NCI-H2029 treated with DMSO at 0.1 percent for 48 hours (cell line): ENCODE results near the gene SLC50A1.
"Not testable (repeated sequence)": the region's sequence is repeated elsewhere in the genome, so short reads cannot be mapped to it uniquely, and the experiment has no call there.

Experiments
- DNase-seq: peaks from one replicate; lab custom pipeline; 2025; lab: John Stamatoyannopoulos, UW

Gene SLC50A1

GRCh38 chr1:155134880-155135414 is 705 bp upstream of the SLC50A1 start:
- peak; percentile 26 for DNase-seq

DNA sequence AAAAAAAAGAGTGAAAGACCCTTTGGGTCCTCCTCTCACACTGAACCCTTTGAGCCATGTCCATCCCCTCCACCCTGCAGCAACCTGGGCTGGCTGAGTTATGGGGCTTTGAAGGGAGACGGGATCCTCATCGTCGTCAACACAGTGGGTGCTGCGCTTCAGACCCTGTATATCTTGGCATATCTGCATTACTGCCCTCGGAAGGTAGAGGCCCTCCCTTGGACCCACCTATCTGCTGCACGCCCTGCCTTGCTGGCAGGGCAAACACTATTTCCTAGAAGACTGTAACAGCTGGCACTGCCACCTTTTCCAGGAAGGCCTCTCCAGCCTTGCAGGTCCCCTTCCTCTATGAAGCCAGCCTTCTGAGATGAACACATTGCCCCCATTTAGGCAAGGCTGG is 1.1 kb downstream of the SLC50A1 start:
- DNase-seq = no peak

GRCh38 chr1:155137154-155137949 is 1.7 kb downstream of the SLC50A1 start:
- no peak for DNase-seq

GRCh38 chr1:155139895-155140629 is 4.4 kb downstream of the SLC50A1 start, which contains the start of gene DPM3:
Gene DPM3 (minus strand): TSS chr1:155140531. CDS start chr1:155140240, 291 bp downstream.
- DNase-seq = peak; percentile 22

- DNase-seq = no peak
Observed at GRCh38 chr1:155140630-155140953, 4.9 kb downstream of the SLC50A1 start.

DNA sequence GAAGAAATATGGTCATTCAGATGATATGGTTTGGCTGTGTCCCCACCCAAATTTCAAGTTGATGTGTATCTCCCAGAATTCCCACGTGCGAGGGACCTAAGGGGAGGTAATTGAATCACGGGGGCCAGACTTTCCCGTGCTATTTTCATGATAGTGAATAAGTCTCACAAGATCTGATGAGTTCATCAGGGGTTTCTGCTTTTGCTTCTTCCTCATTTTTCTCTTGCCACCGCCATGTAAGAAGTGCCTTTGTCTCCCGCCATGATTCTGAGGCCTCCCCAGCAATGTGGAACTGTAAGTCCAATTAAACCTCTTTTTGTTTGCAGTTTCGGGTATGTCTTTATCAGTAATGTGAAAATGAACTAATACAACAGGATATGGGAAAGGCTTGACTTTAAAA is 6.1 kb downstream of the SLC50A1 start:
- DNase-seq = no peak

GRCh38 chr1:155145491-155145890 is 9.8 kb downstream of the SLC50A1 start:
- no peak for DNase-seq

- not testable (repeated sequence) for DNase-seq
Observed at GRCh38 chr1:155155996-155156643, 20.5 kb downstream of the SLC50A1 start.

DNA sequence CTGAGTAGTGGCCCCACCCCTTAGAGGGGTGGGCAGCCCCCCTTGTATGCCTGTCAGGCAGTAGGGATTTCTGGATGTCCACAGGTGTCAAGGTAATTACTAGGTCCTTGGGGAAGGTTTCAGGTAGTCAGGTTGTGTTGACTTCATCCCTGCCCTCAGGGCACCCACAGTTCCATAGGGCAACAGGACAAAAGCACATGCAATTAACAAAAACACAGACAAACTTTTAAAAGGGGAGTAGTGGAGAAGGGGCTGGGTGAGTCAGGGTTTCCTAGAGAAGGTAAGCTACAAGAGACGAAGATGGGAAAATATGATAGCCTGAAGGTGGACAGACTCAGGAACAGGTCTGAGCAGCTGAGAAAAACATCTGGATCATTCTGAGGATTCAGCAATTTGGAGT is 23.3 kb downstream of the SLC50A1 start:
- DNase-seq = no peak

GRCh38 chr1:155160128-155160527 is 24.5 kb downstream of the SLC50A1 start:
- DNase-seq = no peak

DNA sequence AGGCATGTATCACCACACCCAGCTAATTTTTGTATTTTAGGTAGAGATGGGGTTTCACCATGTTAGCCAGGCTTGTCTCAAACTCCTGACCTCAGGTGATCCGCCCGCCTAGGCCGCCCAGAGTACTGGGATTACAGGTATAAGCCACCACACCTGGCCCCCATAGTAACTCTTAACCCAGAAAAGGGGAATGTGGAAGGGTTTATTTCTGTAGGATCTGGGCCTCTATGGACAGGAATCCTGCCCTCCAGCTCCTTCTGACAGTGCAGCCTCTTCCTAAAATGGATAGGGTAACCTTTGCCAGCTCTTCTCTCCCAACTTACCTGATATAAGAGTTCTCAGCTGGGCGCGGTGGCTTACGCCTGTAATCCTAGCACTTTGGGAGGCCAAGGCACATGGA is 27.0 kb downstream of the SLC50A1 start:
- DNase-seq = not testable (repeated sequence)

DNA sequence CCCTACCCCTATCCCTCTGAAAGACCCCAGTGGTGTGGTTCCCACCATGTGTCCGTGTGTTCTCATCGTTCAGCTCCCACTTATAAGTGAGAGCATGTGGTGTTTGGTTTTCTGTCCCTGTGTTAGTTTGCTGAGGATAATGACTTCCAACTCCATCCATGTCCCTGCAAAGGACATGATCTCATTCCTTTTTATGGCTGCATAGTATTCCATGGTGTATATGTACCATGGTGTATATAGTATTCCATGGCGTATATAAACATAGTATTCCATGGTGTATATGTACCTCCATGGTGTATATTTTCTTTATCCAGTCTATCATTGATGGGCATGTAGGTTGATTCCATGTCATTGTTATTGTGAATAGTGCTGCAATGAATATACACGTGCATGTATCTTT is 28.1 kb downstream of the SLC50A1 start:
- not testable (repeated sequence) for DNase-seq

- DNase-seq = not testable (repeated sequence)
Observed at GRCh38 chr1:155164625-155165024, 29.0 kb downstream of the SLC50A1 start.

DNA sequence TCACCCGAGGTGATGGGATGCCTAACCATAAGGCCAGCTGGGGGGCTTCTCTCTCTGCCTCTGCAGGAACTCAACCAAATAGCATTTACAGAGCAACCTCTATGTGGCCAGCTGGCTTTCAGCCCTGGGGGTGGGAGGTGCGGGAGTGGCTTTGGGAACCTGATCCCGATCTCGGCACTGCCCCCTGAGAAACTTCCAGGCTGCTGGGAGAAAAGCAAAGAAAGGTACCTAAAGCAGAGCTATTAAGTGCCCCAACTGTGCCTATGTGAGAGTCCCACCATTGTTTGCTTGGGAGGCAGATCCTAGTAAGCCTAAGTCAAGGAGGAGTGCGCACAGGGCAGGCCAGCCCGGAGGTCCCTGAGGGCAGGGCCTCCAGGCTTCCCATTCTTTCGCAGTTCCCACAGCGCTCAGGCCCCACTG is 30.4 kb downstream of the SLC50A1 start:
- DNase-seq = no peak

GRCh38 chr1:155166471-155167165 is 31.0 kb downstream of the SLC50A1 start:
- no peak for DNase-seq

GRCh38 chr1:155167166-155168104 is 31.8 kb downstream of the SLC50A1 start:
- peak; percentile 57 for DNase-seq

GRCh38 chr1:155168105-155168445 is 32.4 kb downstream of the SLC50A1 start:
- not testable (repeated sequence) for DNase-seq

- DNase-seq = no peak
Observed at GRCh38 chr1:155168456-155169210, 33.0 kb downstream of the SLC50A1 start.

DNA sequence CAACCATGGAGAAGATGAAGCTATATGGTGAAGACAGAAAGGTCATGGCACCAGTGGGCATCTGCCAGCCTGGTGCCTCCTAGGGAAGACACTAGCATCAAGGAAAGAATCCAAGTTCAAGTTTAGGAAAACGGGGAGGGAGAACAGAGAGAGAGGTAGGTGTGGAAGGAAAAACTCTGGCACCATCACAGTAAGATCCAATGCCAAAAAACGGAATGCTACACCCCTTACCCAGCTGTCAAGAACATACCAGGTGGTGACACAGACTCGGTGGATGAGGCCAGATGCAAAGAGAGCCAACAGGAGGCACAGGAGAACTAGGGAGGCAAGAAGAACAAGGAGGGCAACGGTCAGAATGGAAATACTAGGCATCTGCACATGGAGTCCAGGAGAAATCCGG is 33.9 kb downstream of the SLC50A1 start:
- DNase-seq = no peak

GRCh38 chr1:155170101-155170785 is 34.6 kb downstream of the SLC50A1 start:
- no peak for DNase-seq
